DND-41 (cell line): ENCODE measurements around the gene CD7.
A peak's percentile ranks its signal among the peaks of the same experiment; 100 is the strongest.

Source experiments
- ATAC-seq: fragments of 200-7000 bp; cut with Tn5 transposase; 3 replicates; pipeline ENCODE4 v1.9.1; 2021; ENCODE audit warnings: low read depth; ENCODE audit not compliant: insufficient read depth
- DNase-seq: peaks from one replicate; pipeline ENCODE4 v3.0.0-alpha.2; 2020
- H2AFZ ChIP-seq: 2 replicates; pipeline ENCODE4 v1.6.0; 2012; ENCODE audit warnings: low read depth, low read length
- H3K27ac ChIP-seq: 2 replicates; pipeline ENCODE4 v1.5.1; 2012; ENCODE audit warnings: low read length, inconsistent platforms
- H3K27me3 ChIP-seq: fragments of 200-600 bp; sonication (generic); 2 replicates; pipeline ENCODE4 v1.6.0; 2012; ENCODE audit warnings: low read length, mild to moderate bottlenecking, inconsistent platforms; ENCODE audit not compliant: insufficient read depth, poor library complexity
- H3K36me3 ChIP-seq: 2 replicates; pipeline ENCODE4 v1.5.1; 2012; ENCODE audit warnings: low read length, inconsistent platforms; ENCODE audit not compliant: insufficient read depth
- H3K4me1 ChIP-seq: 2 replicates; pipeline ENCODE4 v1.5.1; 2012; ENCODE audit warnings: mild to moderate bottlenecking, low read length; ENCODE audit not compliant: insufficient read depth
- H3K4me2 ChIP-seq: 2 replicates; pipeline ENCODE4 v1.6.0; 2012; ENCODE audit warnings: mild to moderate bottlenecking, moderate library complexity, low read length, inconsistent platforms; ENCODE audit not compliant: insufficient read depth
- H3K4me3 ChIP-seq, 2 experiments: fragments of 200-600 bp in 1 of 2; shearing (Covaris generic) in 1 of 2; 2 replicates each; pipeline ENCODE4 v1.5.1; 2012 to 2016; ENCODE audit warnings: inconsistent platforms in 2 of 2, low read length in 2 of 2, mild to moderate bottlenecking in 2 of 2, low read depth in 1 of 2, moderate library complexity in 1 of 2
- H3K79me2 ChIP-seq: 2 replicates; pipeline ENCODE4 v1.6.0; 2012; ENCODE audit warnings: low read length, inconsistent platforms; ENCODE audit not compliant: insufficient read depth
- H3K9ac ChIP-seq: 2 replicates; pipeline ENCODE4 v1.6.0; 2012; ENCODE audit warnings: low read depth, mild to moderate bottlenecking, inconsistent platforms, low read length, moderate library complexity
- H3K9me3 ChIP-seq: 2 replicates; pipeline ENCODE4 v1.5.1; 2012; ENCODE audit warnings: low read length, moderate library complexity, mild to moderate bottlenecking, inconsistent platforms; ENCODE audit not compliant: insufficient read depth, severe bottlenecking
- H4K20me1 ChIP-seq: 2 replicates; pipeline ENCODE4 v1.6.0; 2012; ENCODE audit warnings: low read length; ENCODE audit not compliant: insufficient read depth
- CTCF ChIP-seq: IDR thresholded peaks from 2 replicates; pipeline ENCODE4 v1.5.1; 2012; ENCODE audit warnings: borderline replicate concordance, low read length, moderate library complexity, mild to moderate bottlenecking; ENCODE audit not compliant: poor library complexity, severe bottlenecking; ENCODE audit errors: extremely low read depth
- EZH2 ChIP-seq: IDR thresholded peaks from 3 replicates; pipeline ENCODE4 v1.6.1; 2012; ENCODE audit warnings: borderline replicate concordance, low read depth, mild to moderate bottlenecking, moderate library complexity, low read length, inconsistent platforms; ENCODE audit not compliant: severe bottlenecking

The CD7 gene

DNA sequence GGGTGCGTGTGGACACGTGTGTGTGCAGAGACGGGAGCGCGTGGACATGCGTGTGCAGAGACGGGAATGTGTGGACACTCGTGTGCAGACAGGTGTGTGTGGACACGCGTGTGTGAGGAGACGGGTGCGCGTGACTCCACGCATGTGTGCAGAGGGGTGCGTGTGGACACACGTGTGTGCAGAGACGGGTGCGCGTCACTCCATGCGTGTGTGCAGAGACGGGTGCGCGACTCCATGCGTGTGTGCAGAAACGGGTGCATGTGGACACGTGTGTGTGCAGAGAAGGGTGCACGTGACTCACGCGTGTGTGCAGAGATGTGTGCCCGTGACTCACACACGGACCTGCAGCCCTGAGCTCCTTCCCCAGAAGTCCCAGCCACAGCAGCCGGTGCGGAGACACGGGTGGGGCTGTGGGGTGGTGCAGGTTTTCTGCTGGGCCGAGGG lies 2.2 kb upstream of the CD7 start:
- H4K20me1 ChIP-seq = peaks cover 8% of the 10 kb centered on the region; the same call in 1 of the 2 replicates
- H2AFZ ChIP-seq = no peak overlapping the region
- H3K9ac ChIP-seq = no peak overlapping the region
- H3K9me3 ChIP-seq = no peaks in the 10 kb centered on the region
- TF ChIP-seq CTCF (no peak), EZH2 (no peak)
- H3K4me2 ChIP-seq = no peak overlapping the region
- ATAC-seq = no peak
- H3K4me1 ChIP-seq = peaks cover 41% of the 10 kb centered on the region
- H3K27me3 ChIP-seq = no peaks in the 10 kb centered on the region
- H3K36me3 ChIP-seq = peaks cover 22% of the 10 kb centered on the region
- no peak overlapping the region for H3K27ac ChIP-seq
- H3K4me3 ChIP-seq = no peak overlapping the region
- peaks cover 34% of the 10 kb centered on the region for H3K79me2 ChIP-seq
- DNase-seq = no peak

DNA sequence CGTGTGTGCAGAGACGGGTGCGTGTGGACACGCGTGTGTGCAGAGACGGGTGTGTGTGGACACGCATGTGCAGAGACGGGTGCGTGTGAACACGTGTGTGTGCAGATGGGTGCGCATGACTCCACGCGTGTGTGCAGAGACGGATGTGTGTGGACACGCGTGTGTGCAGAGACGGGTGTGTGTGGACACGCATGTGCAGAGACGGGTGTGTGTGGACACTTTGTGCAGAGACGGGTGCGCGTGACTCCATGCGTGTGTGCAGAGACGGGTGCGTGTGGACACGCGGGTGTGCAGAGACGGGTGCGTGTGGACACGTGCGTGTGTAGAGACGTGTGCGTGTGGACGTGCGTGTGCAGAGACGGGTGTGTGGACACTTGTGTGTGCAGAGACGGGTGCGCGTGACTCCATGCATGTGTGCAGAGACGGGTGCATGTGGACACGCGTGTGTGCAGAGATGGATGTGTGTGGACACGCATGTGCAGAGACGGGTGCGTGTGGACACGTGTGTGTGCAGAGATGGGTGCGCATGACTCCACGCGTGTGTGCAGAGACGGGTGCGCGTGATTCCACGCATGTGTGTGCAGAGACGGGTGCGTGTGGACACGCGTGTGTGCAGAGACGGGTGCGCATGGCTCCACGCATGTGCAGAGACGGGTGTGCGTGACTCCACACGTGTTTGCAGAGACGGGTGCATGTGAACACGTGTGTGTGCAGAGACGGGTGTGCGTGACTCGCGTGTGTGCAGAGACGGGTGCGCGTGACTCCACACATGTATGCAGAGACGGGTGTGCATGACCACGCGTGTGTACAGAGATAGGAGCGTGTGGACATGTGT lies 1.6 kb upstream of the CD7 start:
- peaks cover 43% of the 10 kb centered on the region for H3K4me1 ChIP-seq
- ATAC-seq (no peak), DNase-seq (no peak)
- H4K20me1 ChIP-seq = peaks cover 8% of the 10 kb centered on the region; the same call in 1 of the 2 replicates
- no peak overlapping the region for H3K4me2 ChIP-seq
- H2AFZ ChIP-seq = no peak overlapping the region
- H3K4me3 ChIP-seq = no peak overlapping the region
- H3K79me2 ChIP-seq = peaks cover 34% of the 10 kb centered on the region
- TF ChIP-seq CTCF (no peak), EZH2 (no peak)
- no peaks in the 10 kb centered on the region for H3K9me3 ChIP-seq
- peaks cover 29% of the 10 kb centered on the region for H3K36me3 ChIP-seq
- no peaks in the 10 kb centered on the region for H3K27me3 ChIP-seq
- H3K27ac ChIP-seq = no peak overlapping the region
- no peak overlapping the region for H3K9ac ChIP-seq

- peak overlapping the region; percentile 84 for H3K27ac ChIP-seq
- peak overlapping the region; percentile 82; the same call in 1 of the 2 replicates for H3K9ac ChIP-seq
These were observed 726 bp upstream of the CD7 start for GRCh38 chr17:82318169-82318498.

More at GRCh38 chr17:82318169-82318498, 726 bp upstream of the CD7 start:
- no peak overlapping the region for H2AFZ ChIP-seq
- H3K79me2 ChIP-seq = peaks cover 34% of the 10 kb centered on the region
- H3K4me3 ChIP-seq = peak overlapping the region in 1 of 2 experiments; percentile 87; a peak in 2 of 4 replicates
- DNase-seq (no peak), ATAC-seq (no peak)
- H3K9me3 ChIP-seq = no peaks in the 10 kb centered on the region
- no peaks in the 10 kb centered on the region for H3K27me3 ChIP-seq
- no peak for TF ChIP-seq EZH2
- no peak for TF ChIP-seq CTCF
- H3K4me1 ChIP-seq = peaks cover 47% of the 10 kb centered on the region
- H4K20me1 ChIP-seq = peaks cover 8% of the 10 kb centered on the region; the same call in 1 of the 2 replicates
- H3K36me3 ChIP-seq = peaks cover 37% of the 10 kb centered on the region
- H3K4me2 ChIP-seq = peak overlapping the region; percentile 84
